MM.1S (cell line): ENCODE data around the gene MRPL42.

Source experiments
- CTCF ChIP-seq: fragments of 300-600 bp; sonication (generic); IDR thresholded peaks from 2 replicates; pipeline ENCODE4 v1.5.1; 2016; ENCODE audit warnings: antibody characterized with exemption, low read length, mixed read lengths
- EZH2 ChIP-seq: fragments of 300-600 bp; sonication (generic); optimal IDR thresholded peaks from 2 replicates; pipeline ENCODE3; 2017; ENCODE audit warnings: low read depth, mild to moderate bottlenecking, antibody characterized with exemption, low read length, mixed read lengths

DNA sequence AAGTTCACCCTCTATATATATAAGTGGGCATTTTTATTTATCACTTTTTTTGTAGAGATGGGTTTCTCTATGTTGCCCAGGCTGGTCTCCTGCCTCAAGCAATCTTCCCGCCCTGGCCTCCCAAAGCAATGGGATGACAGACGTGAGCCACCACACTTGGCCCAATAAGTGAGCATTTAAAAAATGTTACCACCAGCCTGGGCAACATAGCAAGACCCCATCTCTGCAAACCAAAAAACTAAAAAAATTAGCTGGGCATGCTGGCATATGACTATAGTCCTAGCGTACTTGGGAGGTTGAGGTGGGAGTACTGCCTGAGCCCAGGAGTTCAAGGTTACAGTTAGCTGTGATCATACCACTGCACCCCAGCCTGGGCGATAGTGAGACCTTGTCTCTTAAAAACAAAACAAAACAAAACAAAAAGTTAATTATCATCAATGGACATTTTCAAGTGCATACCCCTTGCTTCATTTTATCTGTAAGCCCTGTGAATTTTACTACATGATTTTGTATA, 49.3 kb upstream of the MRPL42 start:
- TF ChIP-seq EZH2: no peak
- no peak for TF ChIP-seq CTCF
